Muscle of leg (tissue), 11 donors: ENCODE measurements around the gene GGCX. TPM values are rescaled to one million over a fixed set of nuclear protein-coding genes. Genes with fewer than 3 reads are reported as not detected.
"Not testable (repeated sequence)": the region's sequence is repeated elsewhere in the genome, so short reads cannot be mapped to it uniquely, and the experiment has no call there.

Experiments
- DNase-seq: peaks from one replicate; pipeline ENCODE4 v3.0.0; 2013
- H3K27ac ChIP-seq: one replicate; pipeline ENCODE4 v1.5.1; 2013; ENCODE audit warnings: mild to moderate bottlenecking, low read length, control low read depth
- H3K27me3 ChIP-seq: one replicate; pipeline ENCODE4 v1.6.1; 2013; ENCODE audit warnings: low read length; ENCODE audit not compliant: control insufficient read depth, insufficient read depth
- H3K36me3 ChIP-seq: one replicate; pipeline ENCODE4 v1.6.1; 2013; ENCODE audit warnings: low read length; ENCODE audit not compliant: control insufficient read depth, insufficient read depth
- H3K4me1 ChIP-seq: one replicate; pipeline ENCODE4 v1.6.1; 2013; ENCODE audit warnings: low read length; ENCODE audit not compliant: control insufficient read depth, insufficient read depth
- H3K4me3 ChIP-seq: one replicate; pipeline ENCODE4 v1.5.1; 2013; ENCODE audit warnings: low read length, control low read depth
- H3K9me3 ChIP-seq: replicated peaks from 2 replicates; pipeline ENCODE4 v1.6.1; 2013; ENCODE audit warnings: low read depth, low read length; ENCODE audit not compliant: control insufficient read depth
- WGBS: methylation state at CpG from one replicate; pipeline ENCODE4 v1.1.5; 2013; ENCODE audit warnings: missing lambda C conversion rate; ENCODE audit not compliant: insufficient coverage; 5-methylcytosine and 5-hydroxymethylcytosine counted together
- polyA plus RNA-seq, 8 donors: library from polyadenylated mRNA; unstranded; fragments of 120-200 nt; gene quantifications; one replicate each; pipeline versions ENCODE4 v1.2.1 to v1.2.3, GENCODE V29; 2013; ENCODE audit warnings: inconsistent platforms in 1 of 8, low replicate concordance in 1 of 8; ENCODE audit not compliant: insufficient read length in 8 of 8, insufficient read depth in 1 of 8
- total RNA-seq: library from RNA; stranded (reverse); fragments of 120-200 nt; gene quantifications from one replicate; pipeline ENCODE4 v1.2.4, GENCODE V29; 2013

The GGCX gene
- total and polyA plus RNA-seq, 9 donors, result 16.5 to 26.2 (median 21.4) TPM

DNA sequence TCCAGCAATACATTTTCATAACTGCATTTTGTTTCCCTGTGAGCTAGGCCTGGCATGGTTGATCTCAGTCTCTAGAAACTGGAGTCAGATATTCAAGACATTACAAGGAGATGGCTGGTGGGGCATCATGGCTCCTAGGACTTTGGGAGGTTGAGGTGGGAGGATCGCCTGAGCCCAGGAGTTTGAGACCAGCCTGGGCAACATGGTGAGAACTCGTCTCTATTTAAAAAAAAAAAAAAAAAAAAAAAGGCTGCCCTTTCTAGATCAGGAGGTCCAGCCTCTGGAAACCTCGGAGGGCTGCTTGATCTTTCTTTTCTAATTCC is 15.7 kb upstream of the GGCX start:
- Histone ChIP-seq H3K4me3 (no peak overlapping the region), H3K9me3 (no peaks in the 10 kb centered on the region), H3K4me1 (peaks cover 40% of the 10 kb centered on the region), H3K36me3 (no peaks in the 10 kb centered on the region), H3K27me3 (peaks cover 2% of the 10 kb centered on the region), H3K27ac (peak overlapping the region; percentile 88)
- no peak for DNase-seq
- no CpG with 5 or more reads among the region's 3 CpGs for WGBS

DNA sequence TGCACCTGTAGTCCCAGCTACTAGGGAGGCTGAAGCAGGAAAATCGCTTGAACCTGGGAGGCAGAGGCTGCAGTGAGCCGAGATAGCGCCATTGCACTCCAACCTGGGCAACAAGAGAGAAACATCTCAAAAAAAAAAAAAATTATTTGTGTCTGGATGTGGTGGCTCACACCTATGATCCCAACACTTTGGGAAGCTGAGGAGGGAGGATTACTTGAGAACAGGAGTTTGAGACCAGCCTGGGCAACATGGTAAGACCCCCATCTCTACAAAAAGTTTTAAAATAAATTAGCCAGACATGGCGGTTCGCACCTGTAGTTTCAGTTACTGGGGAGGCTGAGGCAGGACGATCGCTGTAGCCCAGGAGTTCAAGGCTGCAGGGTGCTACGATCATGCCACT is 14.4 kb upstream of the GGCX start:
- Histone ChIP-seq H3K4me1 (peaks cover 40% of the 10 kb centered on the region), H3K9me3 (no peaks in the 10 kb centered on the region), H3K27me3 (peaks cover 2% of the 10 kb centered on the region), H3K4me3 (no peak overlapping the region), H3K27ac (no peak overlapping the region), H3K36me3 (no peaks in the 10 kb centered on the region)
- no CpG with 5 or more reads among the region's 8 CpGs for WGBS
- no peak for DNase-seq

DNA sequence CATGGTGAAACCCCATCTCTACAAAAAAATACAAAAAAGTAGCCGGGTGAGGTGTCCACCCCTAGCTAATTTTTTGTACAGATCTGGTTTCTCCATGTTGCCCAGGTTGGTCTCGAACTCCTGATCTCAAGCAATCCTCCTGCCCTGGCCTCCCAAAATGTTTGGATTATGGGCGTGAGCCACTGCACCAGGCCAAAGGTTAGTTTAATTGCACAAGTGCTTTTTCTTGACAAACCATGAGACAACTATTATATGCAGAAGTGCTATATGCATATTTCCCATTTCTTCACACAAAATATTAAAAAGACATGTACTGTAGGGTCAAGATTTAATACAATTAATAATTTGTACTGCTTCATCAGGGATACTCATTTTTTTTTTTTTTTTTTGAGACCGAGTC is 5.0 kb upstream of the GGCX start:
- H3K27me3 ChIP-seq, result no peaks in the 10 kb centered on the region
- no peaks in the 10 kb centered on the region for H3K9me3 ChIP-seq
- peaks cover 4% of the 10 kb centered on the region for H3K4me1 ChIP-seq
- WGBS, result 95% methylated on average over 2 of the region's 4 CpGs
- H3K27ac ChIP-seq, result no peak overlapping the region
- no peak overlapping the region for H3K4me3 ChIP-seq
- H3K36me3 ChIP-seq, result no peaks in the 10 kb centered on the region
- no peak for DNase-seq

DNA sequence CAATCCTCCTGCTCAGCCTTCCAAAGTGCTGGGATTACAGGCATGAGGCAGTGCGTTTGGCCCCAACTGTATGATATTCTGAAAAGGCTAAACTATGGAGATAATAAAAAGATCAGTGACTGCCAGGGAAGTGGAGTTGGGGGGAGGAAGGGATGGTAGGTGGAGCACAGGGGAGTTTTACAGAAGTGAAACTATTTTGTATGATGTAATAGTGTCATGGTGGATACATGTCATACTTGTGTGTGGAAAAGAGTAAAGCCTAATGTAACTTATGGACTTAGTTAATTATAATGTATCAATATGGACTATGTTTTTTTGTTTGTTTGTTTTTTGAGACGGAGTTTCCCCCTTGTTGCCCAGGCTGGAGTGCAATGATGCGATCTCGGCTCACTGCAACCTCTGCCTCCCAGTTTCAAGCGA is 2.9 kb upstream of the GGCX start:
- 80% methylated on average over 1 of the region's 5 CpGs for WGBS
- H3K9me3 ChIP-seq, result no peaks in the 10 kb centered on the region
- peaks cover 15% of the 10 kb centered on the region for H3K4me1 ChIP-seq
- H3K4me3 ChIP-seq, result no peak overlapping the region
- H3K27me3 ChIP-seq, result no peaks in the 10 kb centered on the region
- H3K27ac ChIP-seq, result no peak overlapping the region
- peak; percentile 51 for DNase-seq
- H3K36me3 ChIP-seq, result peaks cover 2% of the 10 kb centered on the region

GRCh38 chr2:85560812-85561279 is 447 bp downstream of the GGCX start:
- no peaks in the 10 kb centered on the region for H3K27me3 ChIP-seq
- 0% methylated on average over 9 of the region's 14 CpGs for WGBS
- H3K36me3 ChIP-seq, result peaks cover 24% of the 10 kb centered on the region
- H3K9me3 ChIP-seq, result no peaks in the 10 kb centered on the region
- DNase-seq, result no peak
- H3K27ac ChIP-seq, result peak overlapping the region; percentile 71
- H3K4me3 ChIP-seq, result peak overlapping the region; percentile 82
- peaks cover 15% of the 10 kb centered on the region for H3K4me1 ChIP-seq

DNA sequence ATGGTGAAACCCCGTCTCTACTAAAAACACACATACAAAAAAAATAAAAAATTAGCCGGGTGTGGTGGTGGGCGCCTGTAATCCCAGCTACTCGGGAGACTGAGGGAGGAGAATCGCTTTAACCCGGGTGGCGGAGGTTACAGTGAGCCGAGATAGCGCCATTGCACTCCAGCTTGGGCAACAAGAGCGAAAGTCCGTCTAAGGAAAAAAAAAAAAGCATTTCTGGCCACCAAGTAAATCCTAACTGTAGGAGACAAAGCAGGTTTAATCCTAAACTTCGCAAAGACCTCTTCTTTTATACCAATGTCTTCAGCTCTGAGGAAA is 928 bp downstream of the GGCX start:
- peak overlapping the region; percentile 82 for H3K4me3 ChIP-seq
- not testable (repeated sequence) for H3K27ac ChIP-seq, H3K9me3 ChIP-seq, H3K27me3 ChIP-seq, DNase-seq
- peaks cover 27% of the 10 kb centered on the region for H3K36me3 ChIP-seq
- 90% methylated on average over 10 of the region's 12 CpGs for WGBS
- H3K4me1 ChIP-seq, result peaks cover 15% of the 10 kb centered on the region

DNA sequence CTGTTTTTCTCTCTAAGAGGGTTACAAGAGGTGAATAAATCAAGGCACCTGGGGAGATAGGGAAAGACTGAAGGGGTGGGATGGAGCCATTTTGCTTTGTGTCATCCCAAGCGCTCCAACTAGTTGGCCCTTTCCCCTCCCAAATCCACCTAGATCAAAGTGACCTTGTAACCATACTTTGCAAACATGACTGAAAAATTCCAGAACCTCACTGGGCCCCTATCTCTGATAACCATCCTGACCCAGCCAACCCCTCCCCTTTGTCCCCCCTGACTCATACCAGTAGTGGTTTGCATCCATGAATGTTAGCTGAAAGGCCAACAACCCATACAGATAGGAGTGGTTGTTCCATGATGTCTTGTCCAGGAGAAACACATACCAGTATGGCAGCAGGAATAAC is 3.1 kb downstream of the GGCX start:
- Histone ChIP-seq H3K9me3 (no peaks in the 10 kb centered on the region), H3K27me3 (no peaks in the 10 kb centered on the region), H3K4me3 (no peak overlapping the region), H3K4me1 (peaks cover 15% of the 10 kb centered on the region), H3K27ac (no peak overlapping the region), H3K36me3 (peaks cover 48% of the 10 kb centered on the region)
- no peak for DNase-seq
- WGBS, result no CpG with 5 or more reads among the region's 1 CpG

DNA sequence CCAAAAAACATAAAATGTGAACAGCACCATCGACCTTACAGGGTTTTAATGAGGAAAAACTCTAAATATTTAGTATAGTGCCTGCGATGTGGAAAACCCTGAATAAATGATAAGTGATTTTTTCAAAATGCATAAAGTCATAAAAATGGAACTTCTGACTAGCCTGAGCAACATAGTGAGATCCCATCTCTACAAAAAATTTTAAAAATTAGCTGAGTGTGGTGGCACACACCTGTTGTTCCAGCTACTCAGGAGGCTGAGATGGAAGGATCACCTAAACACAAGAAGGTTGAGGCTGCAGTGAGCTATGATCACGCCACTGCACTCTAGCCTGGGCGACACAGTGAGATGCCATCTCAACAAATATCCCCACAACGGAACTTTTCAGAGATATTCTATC is 4.2 kb downstream of the GGCX start:
- Histone ChIP-seq H3K27me3 (no peaks in the 10 kb centered on the region), H3K4me3 (no peak overlapping the region), H3K27ac (no peak overlapping the region), H3K4me1 (peaks cover 14% of the 10 kb centered on the region), H3K9me3 (no peaks in the 10 kb centered on the region), H3K36me3 (peaks cover 58% of the 10 kb centered on the region)
- no CpG with 5 or more reads among the region's 5 CpGs for WGBS
- DNase-seq, result no peak

GRCh38 chr2:85554980-85555612 is 6.2 kb downstream of the GGCX start:
- Histone ChIP-seq H3K27ac (no peak overlapping the region), H3K27me3 (no peaks in the 10 kb centered on the region), H3K4me1 (peaks cover 6% of the 10 kb centered on the region), H3K36me3 (peaks cover 77% of the 10 kb centered on the region), H3K9me3 (no peaks in the 10 kb centered on the region), H3K4me3 (no peak overlapping the region)
- WGBS, result no CpG with 5 or more reads among the region's 3 CpGs
- no peak for DNase-seq

GRCh38 chr2:85553184-85553583 is 8.1 kb downstream of the GGCX start:
- 71% methylated on average over 4 of the region's 6 CpGs for WGBS
- Histone ChIP-seq H3K36me3 (peaks cover 79% of the 10 kb centered on the region), H3K27me3 (no peaks in the 10 kb centered on the region), H3K9me3 (no peaks in the 10 kb centered on the region), H3K27ac (no peak overlapping the region), H3K4me3 (no peak overlapping the region), H3K4me1 (peaks cover 6% of the 10 kb centered on the region)
- no peak for DNase-seq
